Embryonic facial prominence (tissue), 1 donor: Measurements from ENCODE around the gene SPR.

Experiments
- DNase-seq: peaks from one replicate; pipeline ENCODE4 v3.0.0-alpha.2; 2016; ENCODE audit errors: extremely low spot score

Gene SPR

GRCh38 chr2:72915320-72915906, 28.2 kb downstream of the SPR start:
- no peak for DNase-seq

- no peak for DNase-seq
Observed at GRCh38 chr2:72915907-72916742, 28.9 kb downstream of the SPR start.

GRCh38 chr2:72916743-72917137, 29.5 kb downstream of the SPR start:
- no peak for DNase-seq

GRCh38 chr2:72917138-72917876, 30.1 kb downstream of the SPR start, which contains the start of gene EMX1:
EMX1 (plus strand) TSS chr2:72917519; CDS start chr2:72917853, 334 bp downstream.
- no peak for DNase-seq

GRCh38 chr2:72917877-72918553, 30.8 kb downstream of the SPR start:
- DNase-seq, result no peak

- no peak for DNase-seq
Observed at GRCh38 chr2:72919414-72920317, 32.5 kb downstream of the SPR start.

GRCh38 chr2:72920318-72921087, 33.3 kb downstream of the SPR start:
- no peak for DNase-seq

- no peak for DNase-seq
Observed at GRCh38 chr2:72921088-72921851, 34.1 kb downstream of the SPR start.

- no peak for DNase-seq
Observed at GRCh38 chr2:72921853-72922252, 34.6 kb downstream of the SPR start.

- no peak for DNase-seq
Observed at GRCh38 chr2:72923833-72924352, 36.7 kb downstream of the SPR start.

GRCh38 chr2:72924353-72925240, 37.4 kb downstream of the SPR start:
- no peak for DNase-seq

GRCh38 chr2:72925328-72925943, 38.2 kb downstream of the SPR start:
- no peak for DNase-seq

- no peak for DNase-seq
Observed at GRCh38 chr2:72926368-72926767, 39.2 kb downstream of the SPR start.

GRCh38 chr2:72926811-72927465, 39.7 kb downstream of the SPR start:
- DNase-seq, result no peak

GRCh38 chr2:72927619-72928550, 40.7 kb downstream of the SPR start:
- DNase-seq, result no peak

GRCh38 chr2:72929010-72929409, 41.8 kb downstream of the SPR start:
- DNase-seq, result no peak
